Astrocyte (in vitro differentiated cells and primary cell): Measurements from ENCODE around the gene C16orf96. TPM values are rescaled to one million over a fixed set of nuclear protein-coding genes. Genes with fewer than 3 reads are reported as not detected.

ENCODE experiments used
- DNase-seq: peaks from one replicate; pipeline ENCODE4 v3.0.0-alpha.2; 2010; ENCODE audit warnings: low read depth
- FAIRE-seq: peaks from 2 replicates; lab custom pipeline; 2011; peaks lifted over from hg19 to GRCh38; lab: Jason Lieb, UNC
- H2AFZ ChIP-seq: 2 replicates; pipeline ENCODE4 v1.6.0; 2012; ENCODE audit warnings: low read depth, low read length, inconsistent platforms
- H3K27ac ChIP-seq: 2 replicates; pipeline ENCODE4 v1.5.1; 2011; ENCODE audit warnings: low read depth, low read length, inconsistent platforms
- H3K27me3 ChIP-seq: 2 replicates; pipeline ENCODE4 v1.6.0; 2011; ENCODE audit warnings: low read length, inconsistent platforms; ENCODE audit not compliant: insufficient read depth
- H3K36me3 ChIP-seq: 2 replicates; pipeline ENCODE4 v1.5.1; 2011; ENCODE audit warnings: low read length, inconsistent platforms; ENCODE audit not compliant: insufficient read depth
- H3K4me1 ChIP-seq: 2 replicates; pipeline ENCODE4 v1.5.1; 2011; ENCODE audit warnings: low read length, inconsistent platforms; ENCODE audit not compliant: insufficient read depth
- H3K4me2 ChIP-seq: 2 replicates; pipeline ENCODE4 v1.6.0; 2012; ENCODE audit warnings: low read length, inconsistent platforms
- H3K4me3 ChIP-seq: 2 replicates; pipeline ENCODE4 v1.5.1; 2011; ENCODE audit warnings: low read depth, mild to moderate bottlenecking, low read length, inconsistent platforms; ENCODE audit not compliant: insufficient read depth
- H3K79me2 ChIP-seq: 2 replicates; pipeline ENCODE4 v1.6.0; 2012; ENCODE audit warnings: mild to moderate bottlenecking, low read length, inconsistent platforms; ENCODE audit not compliant: insufficient read depth
- H3K9ac ChIP-seq: 2 replicates; pipeline ENCODE4 v1.6.0; 2012; ENCODE audit warnings: mild to moderate bottlenecking, low read length, inconsistent platforms
- H3K9me3 ChIP-seq: 2 replicates; pipeline ENCODE4 v1.5.1; 2012; ENCODE audit warnings: low read depth, mild to moderate bottlenecking, low read length, inconsistent platforms; ENCODE audit not compliant: insufficient read depth
- H4K20me1 ChIP-seq: 2 replicates; pipeline ENCODE4 v1.6.0; 2012; ENCODE audit warnings: low read length, inconsistent platforms; ENCODE audit not compliant: insufficient read depth
- H3K27ac Mint-ChIP-seq: one replicate; pipeline ENCODE4 v1.8.0; 2021; ENCODE audit warnings: mild to moderate bottlenecking, mixed read lengths; ENCODE audit not compliant: unreplicated experiment
- H3K27me3 Mint-ChIP-seq: one replicate; pipeline ENCODE4 v1.8.0; 2021; ENCODE audit warnings: low read depth, mixed read lengths; ENCODE audit not compliant: unreplicated experiment
- H3K36me3 Mint-ChIP-seq: one replicate; pipeline ENCODE4 v1.8.0; 2021; ENCODE audit warnings: low read depth, mixed read lengths; ENCODE audit not compliant: unreplicated experiment
- H3K4me1 Mint-ChIP-seq: one replicate; pipeline ENCODE4 v1.8.0; 2021; ENCODE audit warnings: low read depth, mixed read lengths; ENCODE audit not compliant: unreplicated experiment
- H3K4me3 Mint-ChIP-seq: one replicate; pipeline ENCODE4 v1.8.0; 2021; ENCODE audit warnings: mild to moderate bottlenecking, moderate library complexity, mixed read lengths; ENCODE audit not compliant: unreplicated experiment
- H3K9me3 Mint-ChIP-seq: one replicate; pipeline ENCODE4 v1.8.0; 2021; ENCODE audit warnings: mild to moderate bottlenecking, mixed read lengths; ENCODE audit not compliant: unreplicated experiment
- CTCF ChIP-seq: IDR thresholded peaks from 2 replicates; pipeline ENCODE4 v1.5.1; 2011; ENCODE audit warnings: low read depth, mild to moderate bottlenecking, inconsistent platforms, low read length, moderate library complexity; ENCODE audit not compliant: insufficient read depth
- EZH2 ChIP-seq: IDR thresholded peaks from 2 replicates; pipeline ENCODE4 v1.6.1; 2012; ENCODE audit warnings: mild to moderate bottlenecking, low read length, inconsistent platforms; ENCODE audit not compliant: insufficient read depth
- total RNA-seq: library from RNA; stranded (reverse); gene quantifications from 2 replicates; pipeline ENCODE4 v1.2.1, GENCODE V29; 2021

The C16orf96 gene
- total RNA-seq, 1 donor from 2014 or later = 0.20 TPM

GRCh38 chr16:4610011-4611005 lies 54.2 kb downstream of the C16orf96 start:
- Histone ChIP-seq H3K4me3 (no peak overlapping the region), H4K20me1 (peaks cover 64% of the 10 kb centered on the region), H3K27me3 (no peaks in the 10 kb centered on the region), H2AFZ (no peak overlapping the region), H3K4me2 (no peak overlapping the region), H3K9ac (no peak overlapping the region), H3K9me3 (no peaks in the 10 kb centered on the region), H3K36me3 (no peaks in the 10 kb centered on the region), H3K27ac (no peak overlapping the region), H3K4me1 (peaks cover 14% of the 10 kb centered on the region), H3K79me2 (peaks cover 53% of the 10 kb centered on the region)
- DNase-seq (no peak), FAIRE-seq (no peak)
- H3K4me1 Mint-ChIP-seq = no peaks in the 10 kb centered on the region
- H3K9me3 Mint-ChIP-seq = no peaks in the 10 kb centered on the region
- no peaks in the 10 kb centered on the region for H3K27me3 Mint-ChIP-seq
- no peak overlapping the region for H3K27ac Mint-ChIP-seq
- no peaks in the 10 kb centered on the region for H3K36me3 Mint-ChIP-seq
- H3K4me3 Mint-ChIP-seq = no peak overlapping the region
- TF ChIP-seq CTCF (no peak), EZH2 (no peak)

DNA sequence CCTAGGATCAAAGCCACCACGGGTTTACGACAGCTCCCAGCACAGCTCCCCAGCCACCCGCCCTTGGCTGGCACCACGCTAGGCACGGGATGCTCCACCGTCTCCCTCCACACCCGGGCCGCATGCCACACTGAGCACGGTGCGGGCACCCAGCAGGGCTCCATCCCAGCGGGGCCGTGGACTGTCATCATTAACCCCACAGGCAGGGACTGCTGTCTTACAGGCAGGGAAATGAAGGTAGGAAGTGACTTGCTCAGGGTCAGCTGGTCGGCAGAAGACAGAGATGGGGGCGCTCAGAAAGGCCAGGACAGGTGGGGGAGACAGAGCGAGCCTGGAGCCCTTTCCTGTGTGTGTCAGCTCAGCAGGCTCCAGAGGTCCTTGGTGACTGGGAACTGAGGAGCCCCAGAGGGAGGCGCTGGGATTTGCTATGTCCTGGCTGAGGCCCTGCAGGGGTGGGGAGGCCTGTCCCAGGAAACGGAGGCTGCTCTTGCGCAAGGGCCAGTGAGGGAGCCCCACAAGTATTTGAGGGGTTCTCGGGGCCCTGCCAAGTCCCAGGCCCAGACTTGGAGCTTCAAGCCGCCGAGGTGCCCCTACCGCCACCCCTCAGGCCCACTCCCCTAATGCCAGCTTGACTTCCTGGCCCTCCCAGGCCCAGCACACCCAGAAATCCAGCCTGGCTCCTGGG lies 55.3 kb downstream of the C16orf96 start:
- Mint-ChIP-seq H3K36me3 (no peaks in the 10 kb centered on the region), H3K27me3 (no peaks in the 10 kb centered on the region), H3K4me1 (peaks cover under 1% of the 10 kb centered on the region), H3K27ac (no peak overlapping the region), H3K4me3 (no peak overlapping the region), H3K9me3 (no peaks in the 10 kb centered on the region)
- Histone ChIP-seq H2AFZ (no peak overlapping the region), H3K27me3 (no peaks in the 10 kb centered on the region), H3K9me3 (no peaks in the 10 kb centered on the region), H4K20me1 (peaks cover 61% of the 10 kb centered on the region), H3K4me3 (no peak overlapping the region), H3K4me2 (no peak overlapping the region), H3K9ac (no peak overlapping the region), H3K4me1 (peaks cover 20% of the 10 kb centered on the region), H3K36me3 (no peaks in the 10 kb centered on the region), H3K27ac (no peak overlapping the region), H3K79me2 (peaks cover 55% of the 10 kb centered on the region)
- DNase-seq (no peak), FAIRE-seq (no peak)
- no peak for TF ChIP-seq CTCF
- TF ChIP-seq EZH2 = no peak
